GM19372 (cell line): ENCODE data around the gene C9orf85.
"Not testable (repeated sequence)": the region's sequence is repeated elsewhere in the genome, so short reads cannot be mapped to it uniquely, and the experiment has no call there.

Experiments
- ATAC-seq: cut with Tn5 transposase; IDR thresholded peaks from one replicate; pipeline ENCODE4 v1.9.1; 2021; ENCODE audit warnings: mild to moderate bottlenecking, low read depth, moderate library complexity; ENCODE audit not compliant: unreplicated experiment

The C9orf85 gene

DNA sequence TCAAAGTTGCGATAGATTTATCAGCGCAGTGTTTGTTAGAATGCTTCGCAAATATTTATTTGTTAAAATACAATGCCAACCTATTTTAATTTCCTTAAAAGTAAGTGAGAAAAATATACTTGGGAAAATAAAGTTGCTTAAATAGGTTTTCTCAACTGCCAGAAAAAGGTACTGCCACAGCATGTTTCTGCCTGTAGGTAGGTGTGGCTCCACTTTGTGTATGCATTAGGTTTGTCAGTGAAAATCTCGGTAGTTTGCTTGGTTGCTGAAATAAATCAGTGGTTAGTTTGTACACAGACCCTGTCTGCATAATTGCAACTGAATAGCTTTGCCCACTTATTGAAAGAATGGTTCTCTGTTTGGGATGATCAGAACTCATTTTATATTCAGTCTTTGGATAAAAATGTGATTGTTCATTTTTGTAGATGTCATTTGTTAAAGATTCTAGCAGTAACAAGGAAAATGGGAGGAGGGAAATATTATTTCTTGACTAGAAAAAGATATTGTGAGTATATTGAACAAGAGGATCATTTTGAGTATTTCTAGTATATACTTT, 25.7 kb downstream of the C9orf85 start:
- ATAC-seq: no peak

DNA sequence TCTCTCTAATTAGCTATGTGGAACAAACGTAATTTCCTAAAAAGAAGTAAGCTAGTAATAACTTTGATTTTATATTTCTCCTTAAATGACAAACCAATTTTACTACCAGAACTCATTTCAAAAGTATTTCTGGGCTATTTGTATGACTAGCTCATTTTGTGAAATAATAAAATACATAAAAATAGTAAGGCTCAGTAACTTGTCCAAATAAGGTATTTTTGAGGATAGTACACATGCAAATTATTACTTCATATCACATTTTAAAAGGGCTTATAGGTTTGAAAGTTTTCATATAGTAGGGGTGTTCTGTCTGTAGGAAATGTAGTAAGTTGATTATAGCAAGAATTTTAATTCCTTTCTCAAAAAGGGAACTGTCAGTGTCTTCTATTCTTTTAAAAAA, 26.5 kb downstream of the C9orf85 start:
- no peak for ATAC-seq

DNA sequence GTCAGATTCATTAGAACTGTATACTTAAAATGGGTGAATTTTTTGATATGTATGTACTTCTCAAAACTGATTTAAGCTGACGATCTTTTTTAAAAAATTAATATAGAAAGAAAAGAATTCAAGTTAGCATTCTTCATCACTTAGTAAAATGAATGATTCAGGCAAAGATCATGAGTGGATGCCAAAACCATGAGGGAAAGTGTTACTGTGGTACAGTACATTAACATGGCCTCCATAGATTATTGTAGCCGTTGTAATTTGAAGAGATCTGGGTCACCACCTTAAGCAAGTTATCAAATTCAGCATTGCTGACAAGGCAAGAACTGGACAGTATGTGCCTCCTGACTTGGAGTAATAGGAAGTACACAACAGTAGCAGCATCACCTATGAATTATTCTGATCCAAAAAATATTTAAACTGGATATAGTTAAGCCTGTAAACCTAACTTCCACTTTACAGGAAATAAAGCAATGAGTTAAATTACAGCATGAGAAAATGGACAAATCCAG, 29.7 kb downstream of the C9orf85 start:
- no peak for ATAC-seq

DNA sequence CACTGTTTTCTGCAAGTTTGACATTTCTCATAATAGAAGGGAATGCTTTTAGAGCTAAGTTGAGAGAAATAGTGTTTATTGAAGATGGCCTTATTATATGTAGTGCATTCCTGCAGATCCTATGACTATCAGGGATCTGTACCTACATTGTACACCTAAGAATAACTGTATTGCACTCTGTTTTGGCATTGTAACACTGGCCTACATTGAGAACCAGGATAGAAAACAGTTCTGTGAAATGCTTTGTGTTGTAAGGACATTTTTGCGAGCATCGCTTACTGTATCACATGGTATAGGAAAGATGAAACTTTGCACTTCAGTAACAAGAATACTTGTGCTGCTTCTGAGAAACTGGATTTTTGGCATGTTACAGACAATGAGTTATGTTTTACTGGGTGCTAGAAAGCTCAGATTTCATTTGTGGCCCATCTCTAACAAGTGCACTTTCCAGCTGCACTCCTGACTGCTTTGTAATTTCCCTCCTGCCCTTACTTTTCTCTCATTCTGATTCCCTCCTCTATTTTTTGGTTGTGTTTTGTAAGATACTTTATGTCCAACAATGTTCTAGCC, 30.6 kb downstream of the C9orf85 start:
- no peak for ATAC-seq

DNA sequence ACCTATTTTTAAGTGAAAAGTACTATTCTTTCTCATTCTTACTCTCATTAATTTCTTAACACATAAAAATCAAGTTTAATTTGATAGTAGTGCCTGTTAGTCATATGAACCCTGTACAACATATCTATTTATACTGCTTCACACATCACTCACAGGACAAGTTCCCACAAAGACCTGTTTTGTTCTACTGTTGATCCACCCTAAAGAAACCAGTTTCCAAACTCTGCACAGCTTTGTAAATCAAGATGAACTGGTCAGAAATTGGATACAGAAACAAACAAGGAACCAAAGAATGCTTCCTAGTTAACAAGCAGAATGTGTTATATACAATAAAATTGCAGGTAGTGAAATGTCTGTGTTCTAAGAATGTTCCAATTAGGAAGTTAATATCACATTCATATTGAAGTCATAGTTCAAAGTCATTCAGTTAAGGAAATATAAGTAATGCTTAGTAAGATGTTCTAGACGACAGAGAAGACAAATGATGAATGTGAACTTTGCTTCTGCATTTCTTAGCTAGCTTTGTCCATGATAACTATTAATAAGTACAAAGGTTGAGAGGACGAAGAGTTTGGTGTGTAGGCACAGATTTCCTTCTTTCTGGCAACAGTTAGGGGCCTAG, 33.4 kb downstream of the C9orf85 start:
- ATAC-seq: no peak

DNA sequence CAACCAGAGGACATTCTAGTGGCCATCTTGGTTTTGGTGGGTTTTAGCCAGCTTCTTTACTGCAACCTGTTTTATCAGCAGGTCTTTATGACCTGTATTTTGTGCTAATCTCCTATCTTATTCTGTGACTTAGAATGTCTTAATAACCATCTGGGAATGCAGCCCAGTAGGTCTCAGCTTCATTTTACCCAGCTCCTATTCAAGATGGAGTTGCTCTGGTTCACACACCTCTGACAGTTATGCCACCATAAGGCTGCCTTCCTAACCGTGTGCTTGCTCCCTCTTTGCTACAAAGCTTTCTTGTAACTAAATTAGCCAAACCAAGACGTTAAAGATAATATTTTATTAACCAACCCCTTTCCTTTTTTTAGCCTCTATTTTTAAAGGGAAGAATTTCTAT, 43.2 kb downstream of the C9orf85 start:
- ATAC-seq: not testable (repeated sequence)

DNA sequence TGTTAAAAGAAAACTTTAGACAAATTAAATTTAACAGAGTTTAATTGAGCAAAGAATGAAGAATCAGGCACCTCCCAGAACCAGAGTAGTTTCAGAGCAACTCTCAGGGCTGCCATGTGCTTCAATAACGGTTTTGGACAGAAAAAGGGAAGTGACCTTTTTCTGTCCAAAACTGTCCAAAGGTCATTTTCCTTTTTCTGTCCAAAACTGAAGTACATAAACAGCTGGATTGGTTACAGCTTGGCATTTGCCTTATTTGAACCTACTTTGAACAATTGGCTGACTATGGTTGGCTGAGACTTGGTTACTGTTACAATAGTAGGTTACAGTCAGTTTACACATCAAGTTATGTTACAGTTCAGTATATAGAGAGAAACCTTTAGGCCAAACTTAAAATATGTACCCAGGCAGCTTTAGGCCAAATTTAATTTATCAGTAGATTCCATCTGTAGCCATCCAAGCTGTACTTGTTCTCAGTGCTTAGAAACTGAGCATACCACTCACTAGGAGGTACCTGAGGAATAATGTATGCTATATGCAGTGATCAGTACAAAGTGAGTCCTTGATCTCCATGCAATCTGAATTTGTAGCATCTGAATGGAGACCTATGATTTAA, 44.0 kb downstream of the C9orf85 start:
- ATAC-seq: no peak

DNA sequence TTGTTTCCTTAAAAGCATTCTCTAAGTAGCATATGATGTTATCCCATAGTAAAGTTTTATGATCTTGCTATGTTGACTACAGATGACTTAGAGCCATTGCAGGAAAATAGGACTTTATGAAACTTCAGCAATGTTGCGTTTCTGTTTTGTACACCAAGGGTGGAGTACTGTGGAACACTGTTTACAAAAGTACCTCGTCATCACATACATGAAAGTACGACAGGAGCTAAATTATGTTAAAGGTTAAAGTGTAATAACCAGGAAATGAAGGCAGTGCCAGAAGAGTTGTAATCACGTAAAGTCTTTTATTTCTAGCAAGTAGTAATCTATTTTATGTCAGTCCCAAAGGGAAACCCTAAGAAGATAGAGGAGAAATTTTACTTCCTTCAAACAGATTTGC, 50.9 kb downstream of the C9orf85 start:
- ATAC-seq: no peak

DNA sequence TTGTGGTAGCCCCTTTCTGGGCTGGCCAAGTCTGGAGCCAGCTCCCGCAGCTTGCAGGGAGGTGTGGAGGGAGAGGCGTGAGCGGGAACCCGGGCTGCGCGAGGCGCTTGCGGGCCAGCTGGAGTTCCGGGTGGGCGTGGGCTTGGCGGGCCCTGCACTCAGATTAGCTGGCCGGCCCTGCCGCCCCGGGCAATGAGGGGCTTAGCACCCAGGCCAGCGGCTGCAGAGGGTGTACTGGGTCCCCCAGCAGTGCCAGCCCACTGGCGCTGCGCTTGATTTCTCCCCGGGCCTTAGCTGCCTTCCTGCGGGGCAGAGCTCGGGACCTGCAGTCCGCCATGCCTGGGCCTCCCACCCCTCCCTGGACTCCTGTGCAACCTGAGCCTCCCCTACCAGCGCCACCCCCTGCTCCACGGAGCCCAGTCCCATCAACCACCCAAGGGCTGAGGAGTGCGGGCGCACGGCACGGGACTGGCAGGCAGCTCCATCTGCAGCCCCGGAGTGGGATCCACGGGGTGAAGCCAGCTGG, 52.1 kb downstream of the C9orf85 start:
- ATAC-seq: not testable (repeated sequence)

DNA sequence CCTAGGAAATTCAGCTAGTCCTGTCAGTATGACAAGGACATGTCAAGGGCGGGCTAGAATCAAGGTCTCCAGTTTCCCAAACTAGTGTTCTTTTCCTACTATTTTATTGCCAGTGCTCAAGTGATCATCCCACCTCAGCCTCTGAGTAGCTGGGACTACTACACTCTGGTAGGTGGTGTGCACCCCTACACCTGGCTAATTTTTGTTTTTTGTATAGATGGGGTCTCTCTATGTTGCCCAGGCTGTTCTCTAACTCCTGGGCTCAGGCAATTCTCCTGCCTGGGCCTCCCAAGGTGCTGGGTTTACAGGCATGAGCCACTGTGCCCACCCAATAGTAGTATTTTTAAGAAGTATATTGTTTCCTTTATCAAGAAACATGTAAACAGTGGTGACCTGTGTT, 54.0 kb downstream of the C9orf85 start:
- no peak for ATAC-seq

DNA sequence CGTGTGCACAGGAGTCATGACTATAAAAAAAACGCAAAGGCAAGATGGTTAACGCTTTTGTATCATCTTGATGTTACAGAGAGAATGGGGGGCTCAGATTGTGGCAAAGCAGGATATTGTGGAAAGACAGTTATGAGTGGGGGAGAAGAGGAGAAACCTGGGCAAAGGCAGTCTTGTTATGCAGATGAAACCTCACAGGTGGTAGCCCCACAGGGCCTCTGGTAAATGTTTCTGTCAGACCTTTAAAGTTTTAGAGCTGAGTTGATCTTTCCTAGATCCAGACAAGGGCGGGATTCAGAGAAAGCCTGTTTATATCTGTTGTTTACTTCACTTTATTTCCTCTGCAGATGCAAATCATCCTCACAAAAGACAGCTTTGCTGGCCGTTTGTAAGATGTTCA, 55.2 kb downstream of the C9orf85 start:
- no peak for ATAC-seq

DNA sequence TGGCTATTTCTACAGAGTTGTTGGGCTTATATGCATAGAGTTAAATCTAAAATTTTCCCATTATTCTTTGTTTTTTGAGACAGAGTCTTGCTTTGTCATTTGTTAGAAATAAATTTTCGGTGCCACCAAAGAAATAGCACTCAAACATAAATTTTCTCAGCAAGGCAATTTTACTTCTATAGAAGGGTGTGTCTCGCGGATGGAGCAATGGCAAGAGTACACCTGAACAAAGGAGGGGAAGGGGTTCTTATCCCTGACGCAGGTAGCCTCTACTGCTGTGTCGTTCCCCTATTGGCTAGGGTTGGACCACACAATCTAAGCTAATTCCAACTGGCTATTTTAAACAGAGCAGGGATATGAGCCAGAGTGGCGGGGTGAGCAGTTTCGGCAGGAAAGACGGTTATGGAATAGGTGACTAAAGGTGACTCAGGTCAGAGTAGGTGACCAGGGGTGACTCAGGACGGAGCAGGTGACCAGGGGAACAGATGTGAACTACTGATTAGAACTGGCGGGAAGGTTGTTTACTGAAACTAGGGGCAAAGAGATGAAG, 57.2 kb downstream of the C9orf85 start:
- ATAC-seq: no peak

DNA sequence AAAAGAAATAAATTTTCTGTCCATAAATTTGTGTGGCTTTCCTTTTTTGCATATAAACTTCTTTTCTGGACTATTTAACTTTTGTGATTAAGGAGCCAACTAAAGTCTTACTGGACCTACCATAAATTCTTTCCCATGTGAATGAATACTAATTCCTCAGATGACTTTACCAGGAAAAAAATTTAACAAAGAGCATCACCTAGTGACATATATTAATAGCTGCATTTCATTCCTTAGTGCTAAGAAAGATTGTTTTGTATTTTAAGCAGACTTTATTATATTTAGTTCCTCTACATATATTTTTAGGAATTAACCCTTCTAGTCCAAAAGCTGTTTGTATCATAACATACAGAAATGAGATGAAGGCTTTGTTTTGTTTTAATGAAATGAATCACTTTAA, 64.4 kb downstream of the C9orf85 start:
- no peak for ATAC-seq

DNA sequence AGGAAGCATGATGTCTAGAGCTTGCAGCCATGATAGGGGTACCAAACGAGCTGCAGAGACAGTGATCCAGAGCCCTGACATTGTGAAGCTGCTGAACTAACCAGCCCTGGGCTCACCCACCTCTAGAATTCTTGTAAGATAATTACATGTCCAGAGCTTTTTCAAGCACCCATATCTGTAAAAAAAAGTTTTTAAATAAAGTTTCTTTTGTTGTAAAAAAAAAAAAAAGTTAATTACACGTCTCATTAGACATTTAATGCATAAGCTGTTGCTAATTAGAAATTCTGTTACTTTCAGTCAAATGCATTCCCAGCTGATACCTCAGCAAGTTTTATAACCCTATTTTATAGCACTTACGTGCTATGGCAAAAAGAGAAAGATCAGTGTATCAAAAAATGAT, 65.6 kb downstream of the C9orf85 start:
- no peak for ATAC-seq

DNA sequence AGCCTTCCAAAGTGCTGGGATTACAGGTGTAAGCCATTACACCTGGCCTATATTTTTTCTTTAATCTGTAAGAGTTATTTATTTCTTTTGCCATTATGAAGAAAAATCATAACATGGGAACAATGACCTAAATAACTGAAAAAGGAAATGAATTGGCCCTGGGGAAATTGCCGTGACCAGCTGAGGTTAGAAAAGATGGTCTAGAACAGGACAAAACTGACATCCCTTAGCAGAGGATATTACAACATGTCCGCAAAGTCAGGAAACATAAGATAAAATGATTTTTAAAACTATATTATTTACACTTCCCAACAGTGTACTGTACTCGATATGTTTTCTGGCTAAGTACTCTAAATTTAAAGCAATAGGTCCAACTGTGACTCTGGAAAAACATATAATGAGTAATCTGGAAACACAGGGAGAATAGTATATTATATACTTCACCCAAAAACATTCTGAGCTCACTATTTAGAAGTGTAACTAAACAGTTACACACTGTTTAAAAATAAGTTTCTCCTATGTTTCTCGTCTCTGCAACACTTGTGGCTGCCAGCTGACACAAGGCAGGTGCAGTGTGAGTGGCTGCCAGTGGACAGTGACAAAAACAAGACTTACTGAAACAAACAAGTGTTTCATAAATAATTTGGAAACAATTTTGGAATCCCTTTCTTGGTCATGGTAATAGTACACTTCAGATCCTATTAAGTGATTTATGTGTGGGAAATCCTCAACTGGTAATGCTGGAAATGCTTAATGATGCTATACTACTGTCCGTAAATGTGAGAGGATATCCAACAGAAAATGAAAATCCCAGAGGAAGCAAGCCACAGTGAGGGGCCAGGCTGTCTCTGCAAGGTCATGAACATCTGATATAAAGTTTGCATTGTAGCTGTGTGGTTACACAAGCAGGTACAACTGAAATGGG, 69.1 kb downstream of the C9orf85 start:
- no peak for ATAC-seq

DNA sequence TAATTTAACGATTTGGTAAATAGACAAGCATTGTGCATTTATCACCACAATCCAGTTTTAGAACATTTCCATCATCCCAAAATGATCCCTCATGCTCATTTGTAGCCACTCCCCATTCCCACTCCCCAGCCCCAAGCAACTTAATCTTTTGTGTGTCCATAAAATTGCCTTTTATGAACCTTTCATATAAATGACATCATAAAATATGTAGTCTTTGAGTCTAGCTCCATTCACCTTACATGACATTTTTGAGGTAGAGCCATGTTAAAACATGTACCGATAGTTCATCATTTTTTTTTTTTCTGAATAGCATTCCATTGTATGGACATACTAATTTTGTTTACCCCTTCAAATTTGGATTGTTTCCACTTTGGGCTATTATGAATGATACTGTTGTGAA, 70.5 kb downstream of the C9orf85 start:
- ATAC-seq: no peak

DNA sequence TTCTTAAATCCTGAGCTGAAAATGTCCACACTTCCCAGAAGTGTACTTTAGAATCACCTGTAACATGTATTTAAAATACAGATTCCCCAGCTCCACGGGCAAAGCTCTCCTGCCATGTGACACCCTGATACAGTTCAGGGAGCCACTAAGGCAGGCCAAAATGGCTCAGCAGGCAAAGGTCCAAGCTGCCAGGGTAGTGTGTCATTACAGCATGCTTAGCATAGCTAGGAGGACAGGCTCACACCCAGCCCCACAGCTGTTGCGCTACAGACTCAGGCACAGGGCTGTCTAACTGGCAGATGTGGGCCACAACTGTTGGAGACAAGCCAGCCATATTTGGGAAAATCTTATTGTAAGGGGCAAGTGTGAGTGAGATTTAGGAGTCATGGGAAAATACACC, 73.0 kb downstream of the C9orf85 start:
- ATAC-seq: no peak

DNA sequence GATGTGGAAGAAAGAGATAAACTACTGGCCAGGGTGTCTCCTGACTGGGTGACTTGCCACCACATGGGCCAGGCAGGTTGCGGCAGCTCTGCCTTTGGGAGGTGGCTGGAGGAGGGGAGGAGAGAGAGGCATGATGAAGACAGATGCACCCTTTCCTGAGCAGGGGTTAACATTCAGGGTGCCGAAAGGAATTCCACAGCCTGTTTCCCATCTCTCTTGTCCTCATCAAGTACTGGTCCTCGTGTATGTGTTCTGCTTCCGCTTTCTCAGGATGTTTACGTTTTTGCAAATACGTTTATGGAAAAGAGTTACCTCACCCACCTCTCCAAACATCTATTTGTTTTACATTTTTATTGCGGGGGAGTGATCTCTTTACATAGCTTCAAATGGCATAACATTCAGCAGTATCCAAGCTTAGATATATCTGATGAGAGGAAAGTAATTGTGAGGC, 73.4 kb downstream of the C9orf85 start:
- no peak for ATAC-seq

DNA sequence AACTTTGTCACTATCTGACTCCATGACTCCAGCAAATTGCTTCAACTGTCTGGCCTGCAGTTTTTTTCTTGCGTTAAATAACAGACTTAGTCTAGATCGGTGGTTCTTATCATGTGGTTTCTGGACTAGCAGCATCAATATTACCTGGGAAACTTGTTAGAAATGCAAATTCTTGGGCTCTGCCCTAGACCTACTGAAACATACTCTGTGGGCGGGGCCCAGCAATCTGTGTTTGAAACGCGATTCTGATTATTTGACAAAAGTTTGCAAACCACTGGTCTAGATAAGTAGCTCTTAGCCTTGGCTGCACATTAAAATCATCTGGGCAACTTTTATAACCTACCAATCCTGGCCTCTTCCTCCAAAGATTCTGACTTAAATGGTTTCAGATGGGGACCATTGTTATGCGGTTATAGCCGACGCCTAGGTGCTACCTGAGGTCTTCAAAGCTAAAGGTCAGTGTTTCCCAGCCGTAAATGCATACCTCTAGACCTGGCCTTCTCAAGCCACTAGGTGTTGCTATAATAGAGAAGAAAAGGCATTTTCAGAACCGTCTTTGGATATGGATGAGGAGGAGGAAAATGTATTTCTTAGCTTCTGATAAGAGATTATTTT, 74.0 kb downstream of the C9orf85 start:
- no peak for ATAC-seq

DNA sequence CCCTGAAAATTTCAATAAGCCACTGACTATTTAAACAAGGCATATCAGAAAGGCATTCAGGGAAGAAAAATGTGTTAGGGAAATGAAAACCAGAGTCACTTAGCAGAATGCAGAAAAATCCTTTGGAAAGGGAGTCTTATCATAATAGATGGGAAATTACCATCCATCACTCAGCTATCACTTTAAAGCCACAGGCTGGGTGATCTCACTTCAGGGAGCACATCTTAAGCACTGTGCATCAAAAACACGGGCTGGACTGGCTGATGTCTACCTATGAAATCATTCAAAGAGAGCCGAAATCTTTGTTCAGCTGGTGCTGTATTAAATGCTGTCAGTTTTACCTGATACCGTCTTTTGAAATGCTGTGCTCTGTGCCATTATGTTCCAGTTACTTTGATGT, 75.5 kb downstream of the C9orf85 start:
- no peak for ATAC-seq
